Endothelial cell of umbilical vein (primary cell): ENCODE data around the gene LDB3. TPM values are rescaled to one million over a fixed set of nuclear protein-coding genes. Genes with fewer than 3 reads are reported as not detected.

Source experiments
- BruUV-seq: library from RNA; stranded (reverse); fragments of 400-500 nt; replicated peaks from 2 replicates; lab custom pipeline; 2021; lab: Mats Ljungman, UMichigan
- CTCF ChIA-PET: fragments of 300-600, 350-600 bp; sonication (Branson Sonifier 250); formaldehyde crosslinking; loops from one replicate; lab custom pipeline; 2021; ENCODE audit warnings: antibody characterized with exemption, inconsistent platforms; lab: Charles Lee
- POLR2A ChIA-PET: fragments of 300-600, 350-600 bp; sonication (Branson Sonifier 250); formaldehyde crosslinking; loops from one replicate; lab custom pipeline; 2021; ENCODE audit warnings: antibody characterized with exemption, inconsistent platforms; lab: Charles Lee
- DNase-seq: peaks from one replicate; pipeline ENCODE4 v3.0.0-alpha.2; 2011; ENCODE audit warnings: low read depth, low spot score
- FAIRE-seq: peaks from 2 replicates; lab custom pipeline; 2011; peaks lifted over from hg19 to GRCh38; lab: Jason Lieb, UNC
- H2AFZ ChIP-seq: 2 replicates; pipeline ENCODE4 v1.6.0; 2012; ENCODE audit warnings: low read depth, low read length, control low read depth, inconsistent platforms
- H3K27ac ChIP-seq: 2 replicates; pipeline ENCODE4 v1.5.1; 2011; ENCODE audit warnings: low read depth, mild to moderate bottlenecking, control low read depth, low read length, moderate library complexity; ENCODE audit not compliant: insufficient read depth
- H3K27me3 ChIP-seq, 2 experiments: 2 replicates each; pipeline versions ENCODE4 v1.6.0 to v1.6.1; 2011; ENCODE audit warnings: low read length in 2 of 2, mixed read lengths in 1 of 2; ENCODE audit not compliant: control insufficient read depth in 2 of 2, insufficient read depth in 2 of 2
- H3K36me3 ChIP-seq, 2 experiments: 2 replicates in 1 of 2; 3 replicates in 1 of 2; pipeline ENCODE4 v1.5.1; 2011; ENCODE audit warnings: low read length in 2 of 2, mild to moderate bottlenecking in 1 of 2, moderate library complexity in 1 of 2; ENCODE audit not compliant: control insufficient read depth in 2 of 2, insufficient read depth in 2 of 2; ENCODE audit errors: extremely low read depth in 1 of 2
- H3K4me1 ChIP-seq: 3 replicates; pipeline ENCODE4 v1.5.1; 2011; ENCODE audit warnings: mild to moderate bottlenecking, low read length; ENCODE audit not compliant: control insufficient read depth, insufficient read depth; ENCODE audit errors: extremely low read depth
- H3K4me2 ChIP-seq: 2 replicates; pipeline ENCODE4 v1.6.1; 2011; ENCODE audit warnings: low read length, control low read depth, mixed read lengths; ENCODE audit not compliant: insufficient read depth
- H3K4me3 ChIP-seq, 3 experiments: fragments of 200-600 bp in 1 of 3; sonication (generic), shearing (Covaris generic) in 1 of 3; replicated peaks in 1 of 3; 2 replicates each; pipeline ENCODE4 v1.5.1; 2011 to 2016; ENCODE audit warnings: control low read depth in 3 of 3, low read length in 3 of 3, mild to moderate bottlenecking in 2 of 3, inconsistent platforms in 1 of 3, low read depth in 1 of 3, moderate library complexity in 1 of 3; ENCODE audit not compliant: insufficient read depth in 1 of 3
- H3K79me2 ChIP-seq: 2 replicates; pipeline ENCODE4 v1.6.0; 2012; ENCODE audit warnings: low read length, inconsistent platforms; ENCODE audit not compliant: control insufficient read depth, insufficient read depth
- H3K9ac ChIP-seq: replicated peaks from 2 replicates; pipeline ENCODE3; 2011; ENCODE audit warnings: low read length, control low read depth; ENCODE audit not compliant: insufficient read depth; ENCODE audit errors: extremely low read depth
- H3K9me1 ChIP-seq: replicated peaks from 3 replicates; pipeline ENCODE4 v1.6.0; 2011; ENCODE audit warnings: mild to moderate bottlenecking, low read length; ENCODE audit not compliant: control insufficient read depth, insufficient read depth; ENCODE audit errors: extremely low read depth
- H3K9me3 ChIP-seq: replicated peaks from 2 replicates; pipeline ENCODE4 v1.5.1; 2012; ENCODE audit warnings: low read length, inconsistent platforms; ENCODE audit not compliant: control insufficient read depth, insufficient read depth
- H4K20me1 ChIP-seq: replicated peaks from 2 replicates; pipeline ENCODE3; 2011; ENCODE audit warnings: mild to moderate bottlenecking, low read length; ENCODE audit not compliant: control insufficient read depth, insufficient read depth; ENCODE audit errors: extremely low read depth
- POLR2A ChIP-seq: IDR thresholded peaks from 2 replicates; pipeline ENCODE4 v1.6.1; 2012; ENCODE audit warnings: low read depth, mild to moderate bottlenecking, control low read depth, low read length
- dilution Hi-C: fragments of 300-500 bp; cut with MboI; formaldehyde crosslinking; loops from one replicate; pipeline ENCODE4 v1.15.0; 2019; ENCODE audit warnings: low sequenced_read_pairs; ENCODE audit not compliant: extremely low pct_ligation_motif_present
- intact Hi-C: fragments of 100-400 bp; cut with micrococcal nuclease; formaldehyde crosslinking; loops from one replicate; pipeline ENCODE4 v1.10.0; 2022
- polyA plus RNA-seq, 4 experiments: library from polyadenylated mRNA; depleted of rRNA in 3 of 4; stranded (reverse) in 3 of 4; unstranded in 1 of 4; fragments of >200 nt; gene quantifications; 2 replicates each; pipeline versions ENCODE4 v1.2.1 to v1.2.3, GENCODE V29; 2011 to 2012; ENCODE audit warnings: missing spikeins in 1 of 4
- total RNA-seq: library from RNA; stranded (reverse); gene quantifications from 2 replicates; pipeline ENCODE4 v1.2.3, GENCODE V29; 2021

Gene LDB3
- total and polyA plus RNA-seq, 2 donors (not counting 3 experiments of a cell fraction or from before 2014, with no cell fraction given) = not detected

GRCh38 chr10:86785037-86785436 lies 116.7 kb downstream of the LDB3 start:
- Histone ChIP-seq H3K4me2 (no peak overlapping the region), H3K4me3 (no peak overlapping the region), H4K20me1 (no peaks in the 10 kb centered on the region), H3K9me3 (no peaks in the 10 kb centered on the region), H2AFZ (no peak overlapping the region), H3K36me3 (no peaks in the 10 kb centered on the region), H3K27me3 (peaks cover 34 to 42% of the 10 kb centered on the region in 2 experiments), H3K4me1 (no peaks in the 10 kb centered on the region), H3K27ac (no peak overlapping the region), H3K9ac (no peak overlapping the region), H3K79me2 (no peaks in the 10 kb centered on the region), H3K9me1 (no peaks in the 10 kb centered on the region)
- TF ChIP-seq POLR2A = no peak
- DNase-seq (no peak), FAIRE-seq (no peak)
- POLR2A ChIA-PET = no interaction called here
- dilution Hi-C loops (no loop called here), intact Hi-C loops (no loop called here)
- BruUV-seq = no TSS peak
- CTCF ChIA-PET = interaction anchor here (0.6 to 1.2 kb wide), 2 partner anchors 12 to 49 kb away, joined by 3 read pairs; no protein-coding TSS in a partner anchor

Other genes with a start within 250 kb of the LDB3 start
- gene WAPL, start 146.7 kb upstream of the LDB3 start, total RNA-seq = 35.1 and 35.3 TPM in 2 replicates
- gene WAPL, start 146.7 kb upstream of the LDB3 start, polyA plus RNA-seq = 6.4 and 9.2 TPM in 2 replicates
- not detected in 2 replicates for gene OPN4, start 14.0 kb upstream of the LDB3 start, total RNA-seq
- not detected in 2 replicates for gene OPN4, start 14.0 kb upstream of the LDB3 start, polyA plus RNA-seq
- not detected in 2 replicates for gene BMPR1A, start 88.1 kb downstream of the LDB3 start, total RNA-seq
- gene BMPR1A, start 88.1 kb downstream of the LDB3 start, polyA plus RNA-seq = not detected in 2 replicates